T-helper 1 cell treated with Interleukin-12 subunit alpha and Interleukin-12 subunit beta and Interleukin-4 antibody, amounts not matched to agents 30 μg/mL and 1 μg/mL, for 36 hours (primary cell): ENCODE measurements around the gene CYBRD1.
"Not testable (repeated sequence)": the region's sequence is repeated elsewhere in the genome, so short reads cannot be mapped to it uniquely, and the experiment has no call there.

ENCODE experiments used
- H3K27ac Mint-ChIP-seq: one replicate; pipeline ENCODE4 v1.8.0; 2021; ENCODE audit warnings: mild to moderate bottlenecking, mixed read lengths
- H3K27me3 Mint-ChIP-seq: one replicate; pipeline ENCODE4 v1.8.0; 2021; ENCODE audit warnings: low read depth, mixed read lengths
- H3K36me3 Mint-ChIP-seq: one replicate; pipeline ENCODE4 v1.8.0; 2021; ENCODE audit warnings: low read depth, mixed read lengths
- H3K4me1 Mint-ChIP-seq: one replicate; pipeline ENCODE4 v1.8.0; 2021; ENCODE audit warnings: low read depth, mixed read lengths
- H3K4me3 Mint-ChIP-seq: one replicate; pipeline ENCODE4 v1.8.0; 2021; ENCODE audit warnings: mild to moderate bottlenecking, moderate library complexity, mixed read lengths
- H3K9me3 Mint-ChIP-seq: one replicate; pipeline ENCODE4 v1.8.0; 2021; ENCODE audit warnings: mixed read lengths

CYBRD1 gene

GRCh38 chr2:171522052-171522787 is at the start of gene CYBRD1:
CYBRD1 (plus strand) TSS chr2:171522474; CDS start chr2:171522546, 72 bp downstream.
- H3K27ac Mint-ChIP-seq: no peak within 1 kb of the TSS
- H3K4me3 Mint-ChIP-seq: peak within 1 kb of the TSS; percentile 81
- H3K27me3 Mint-ChIP-seq: peaks cover 61% of the 10 kb centered on the region
- H3K9me3 Mint-ChIP-seq: no peaks in the 10 kb centered on the region
- H3K4me1 Mint-ChIP-seq: peaks cover 7% of the 10 kb centered on the region
- H3K36me3 Mint-ChIP-seq: no peaks in the 10 kb centered on the region

GRCh38 chr2:171475979-171476378 is 46.3 kb upstream of the CYBRD1 start:
- Mint-ChIP-seq H3K36me3 (peaks cover 21% of the 10 kb centered on the region), H3K4me1 (peaks cover 3% of the 10 kb centered on the region), H3K4me3 (no peak overlapping the region), H3K27ac (no peak overlapping the region), H3K27me3 (no peaks in the 10 kb centered on the region), H3K9me3 (no peaks in the 10 kb centered on the region)

DNA sequence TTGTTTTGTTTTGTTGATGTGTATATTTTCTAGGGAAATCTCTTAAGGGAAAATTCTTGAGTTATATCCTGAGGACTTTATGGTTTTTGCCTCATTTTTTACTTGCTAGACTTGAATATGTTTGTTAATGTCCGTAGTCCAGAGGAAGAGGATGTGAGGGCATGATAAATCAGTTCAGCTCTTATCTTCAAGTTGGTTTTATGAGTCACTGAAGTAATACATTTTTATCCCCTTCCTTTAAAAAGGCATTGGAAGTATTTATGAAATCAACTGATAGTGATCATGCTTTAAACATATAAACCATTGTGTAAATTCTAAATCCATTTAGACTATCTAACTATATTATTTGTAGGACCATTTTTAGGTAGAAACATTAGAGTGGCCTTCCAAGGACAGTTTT is 43.9 kb upstream of the CYBRD1 start:
- Mint-ChIP-seq H3K27me3 (no peaks in the 10 kb centered on the region), H3K27ac (no peak overlapping the region), H3K4me3 (no peak overlapping the region), H3K36me3 (peaks cover 19% of the 10 kb centered on the region), H3K4me1 (peaks cover 5% of the 10 kb centered on the region), H3K9me3 (no peaks in the 10 kb centered on the region)

- no peak overlapping the region for H3K27ac Mint-ChIP-seq
- H3K36me3 Mint-ChIP-seq: peaks cover 18% of the 10 kb centered on the region
- H3K4me3 Mint-ChIP-seq: no peak overlapping the region
- no peaks in the 10 kb centered on the region for H3K9me3 Mint-ChIP-seq
- no peaks in the 10 kb centered on the region for H3K27me3 Mint-ChIP-seq
- H3K4me1 Mint-ChIP-seq: peaks cover 4% of the 10 kb centered on the region
These were observed 43.0 kb upstream of the CYBRD1 start for GRCh38 chr2:171479154-171479814.

GRCh38 chr2:171480908-171481307 is 41.4 kb upstream of the CYBRD1 start:
- Mint-ChIP-seq H3K9me3 (no peaks in the 10 kb centered on the region), H3K27ac (no peak overlapping the region), H3K4me1 (peaks cover 7% of the 10 kb centered on the region), H3K36me3 (peaks cover 16% of the 10 kb centered on the region), H3K4me3 (no peak overlapping the region), H3K27me3 (no peaks in the 10 kb centered on the region)

DNA sequence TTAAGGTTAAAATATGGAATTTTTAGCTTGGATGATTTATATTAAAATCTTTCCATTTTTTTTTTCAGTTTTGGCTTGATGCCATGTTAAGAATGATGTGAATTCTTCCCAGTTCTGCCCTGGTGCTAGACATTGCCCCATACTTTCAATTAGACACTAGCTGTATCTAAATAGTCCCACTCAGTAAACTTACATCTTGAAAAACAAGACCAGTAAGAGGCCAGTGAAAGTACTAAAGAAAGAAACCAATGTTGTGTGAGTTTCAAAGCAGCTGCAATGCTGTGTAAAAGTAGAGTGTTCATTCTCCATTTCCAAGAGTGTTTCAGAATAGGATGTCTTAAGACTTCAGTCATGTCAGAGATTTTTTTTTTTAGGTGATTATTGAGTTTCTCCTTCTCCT is 40.0 kb upstream of the CYBRD1 start:
- H3K36me3 Mint-ChIP-seq: peaks cover 19% of the 10 kb centered on the region
- H3K9me3 Mint-ChIP-seq: no peaks in the 10 kb centered on the region
- H3K27me3 Mint-ChIP-seq: no peaks in the 10 kb centered on the region
- no peak overlapping the region for H3K27ac Mint-ChIP-seq
- peaks cover 7% of the 10 kb centered on the region for H3K4me1 Mint-ChIP-seq
- no peak overlapping the region for H3K4me3 Mint-ChIP-seq

DNA sequence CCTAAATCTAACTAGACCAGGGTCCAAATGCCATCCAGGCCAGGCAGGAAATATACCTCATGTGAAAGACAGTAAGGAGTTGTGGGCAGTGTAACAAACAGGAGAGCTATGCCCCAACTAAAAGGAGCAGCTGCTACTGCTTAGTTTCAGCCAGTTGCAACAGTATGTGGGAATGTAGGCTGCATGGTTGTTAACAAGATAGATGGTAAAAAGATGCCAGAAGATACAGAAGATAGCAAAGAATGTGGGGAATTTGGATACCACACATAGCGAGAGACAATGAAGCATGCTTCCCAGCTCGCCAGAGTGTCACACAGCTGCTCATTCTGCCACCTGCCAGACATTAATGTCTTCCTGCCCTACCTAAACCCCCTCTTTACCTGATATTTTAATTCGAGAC is 39.4 kb upstream of the CYBRD1 start:
- Mint-ChIP-seq H3K27me3 (no peaks in the 10 kb centered on the region), H3K36me3 (peaks cover 19% of the 10 kb centered on the region), H3K9me3 (no peaks in the 10 kb centered on the region), H3K4me3 (no peak overlapping the region), H3K27ac (no peak overlapping the region), H3K4me1 (peaks cover 7% of the 10 kb centered on the region)

- Mint-ChIP-seq H3K9me3 (no peaks in the 10 kb centered on the region), H3K36me3 (peaks cover 19% of the 10 kb centered on the region), H3K4me3 (no peak overlapping the region), H3K4me1 (peaks cover 7% of the 10 kb centered on the region), H3K27me3 (no peaks in the 10 kb centered on the region), H3K27ac (no peak overlapping the region)
These were observed 38.5 kb upstream of the CYBRD1 start for GRCh38 chr2:171483793-171484192.

DNA sequence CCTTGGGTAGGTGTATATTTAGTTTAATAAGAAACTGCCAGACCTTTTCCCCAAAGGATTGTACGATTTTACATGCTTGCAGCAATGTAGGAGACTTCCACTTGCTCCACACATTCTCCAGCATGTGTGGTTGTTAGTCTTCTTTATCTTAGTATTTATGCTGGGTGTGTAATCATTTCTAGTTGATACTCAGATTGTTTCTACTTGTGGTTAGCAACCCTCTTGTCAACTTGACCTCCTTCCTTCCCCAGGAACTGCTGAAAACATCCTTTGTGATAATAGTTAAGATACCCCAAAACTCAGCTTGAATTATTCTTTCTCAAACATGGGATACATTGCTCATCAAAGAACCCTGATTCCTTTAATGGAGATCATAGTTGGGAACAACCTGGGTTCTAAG is 37.2 kb upstream of the CYBRD1 start:
- Mint-ChIP-seq H3K9me3 (peaks cover 3% of the 10 kb centered on the region), H3K4me1 (peaks cover 7% of the 10 kb centered on the region), H3K4me3 (no peak overlapping the region), H3K36me3 (peaks cover 22% of the 10 kb centered on the region), H3K27ac (no peak overlapping the region), H3K27me3 (no peaks in the 10 kb centered on the region)

- peaks cover 14% of the 10 kb centered on the region for H3K36me3 Mint-ChIP-seq
These were observed 35.1 kb upstream of the CYBRD1 start for GRCh38 chr2:171487201-171487600.

GRCh38 chr2:171487803-171488259 is 34.4 kb upstream of the CYBRD1 start:
- Mint-ChIP-seq H3K4me3 (no peak overlapping the region), H3K9me3 (peaks cover 3% of the 10 kb centered on the region), H3K36me3 (peaks cover 12% of the 10 kb centered on the region), H3K4me1 (peaks cover 6% of the 10 kb centered on the region), H3K27ac (no peak overlapping the region), H3K27me3 (no peaks in the 10 kb centered on the region)

More at GRCh38 chr2:171487201-171487600, 35.1 kb upstream of the CYBRD1 start:
- no peaks in the 10 kb centered on the region for H3K27me3 Mint-ChIP-seq
- no peak overlapping the region for H3K4me3 Mint-ChIP-seq
- H3K9me3 Mint-ChIP-seq: peaks cover 3% of the 10 kb centered on the region
- H3K4me1 Mint-ChIP-seq: peaks cover 6% of the 10 kb centered on the region
- H3K27ac Mint-ChIP-seq: no peak overlapping the region

DNA sequence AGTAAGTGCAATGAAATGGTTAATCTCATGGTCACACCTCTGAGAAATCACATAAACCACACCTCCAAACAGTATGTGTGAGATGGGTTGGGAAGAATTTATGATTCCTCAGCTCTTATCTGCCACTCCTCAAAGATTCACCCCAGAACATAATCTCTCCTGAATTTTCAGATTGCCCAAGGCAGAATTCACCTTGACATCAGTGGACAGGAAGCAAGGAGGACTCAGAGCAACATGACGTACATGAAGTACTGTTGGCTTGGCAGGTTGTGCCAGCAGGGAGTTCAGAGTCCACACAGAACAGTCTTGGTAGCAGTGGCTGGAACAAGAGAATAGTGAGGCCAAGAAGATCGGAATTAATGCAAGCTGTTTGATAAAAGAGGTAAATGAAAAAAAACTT is 31.7 kb upstream of the CYBRD1 start:
- Mint-ChIP-seq H3K4me1 (no peaks in the 10 kb centered on the region), H3K27ac (no peak overlapping the region), H3K36me3 (peaks cover 7% of the 10 kb centered on the region), H3K9me3 (peaks cover 3% of the 10 kb centered on the region), H3K27me3 (no peaks in the 10 kb centered on the region), H3K4me3 (no peak overlapping the region)

DNA sequence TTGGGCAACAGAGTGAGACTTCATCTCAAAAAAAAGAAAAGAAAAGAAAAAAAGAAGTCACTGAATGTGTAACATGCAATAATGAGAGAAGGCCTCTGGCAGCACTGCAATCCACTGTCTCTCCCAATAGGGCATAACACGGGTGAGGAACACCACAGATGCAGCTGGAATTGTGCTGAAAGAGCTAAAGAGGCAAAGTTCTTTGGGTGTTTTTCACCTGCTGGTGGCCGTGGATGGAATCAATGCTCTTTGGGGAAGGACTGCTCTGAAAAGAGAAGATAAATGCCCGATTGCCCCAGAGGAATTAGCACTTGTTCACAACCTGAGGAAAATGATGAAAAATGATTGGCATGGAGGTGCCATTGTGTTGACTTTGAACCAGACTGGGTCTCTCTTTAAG is 31.0 kb upstream of the CYBRD1 start:
- Mint-ChIP-seq H3K9me3 (peaks cover 3% of the 10 kb centered on the region), H3K27me3 (no peaks in the 10 kb centered on the region), H3K4me3 (no peak overlapping the region), H3K27ac (no peak overlapping the region), H3K36me3 (peaks cover 7% of the 10 kb centered on the region), H3K4me1 (no peaks in the 10 kb centered on the region)

DNA sequence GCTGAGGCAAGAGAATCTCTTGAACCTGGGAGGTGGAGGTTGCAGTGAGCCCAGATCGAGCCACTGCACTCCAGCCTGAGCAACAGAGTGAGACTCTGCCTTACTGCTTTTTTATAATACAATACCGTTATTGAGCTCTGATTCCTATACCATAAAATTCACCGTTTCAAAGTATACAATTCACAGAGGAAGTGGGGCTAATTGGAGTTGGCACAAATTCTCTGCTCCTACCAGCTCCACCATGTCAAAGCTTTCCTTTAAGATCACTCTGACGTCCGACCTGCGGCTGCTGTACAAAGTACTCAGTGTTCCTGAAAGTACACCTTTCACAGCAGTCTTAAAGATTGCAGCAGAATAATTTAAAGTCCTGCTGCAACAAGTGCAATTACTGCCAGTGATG is 29.6 kb upstream of the CYBRD1 start:
- H3K27ac Mint-ChIP-seq: no peak overlapping the region
- H3K27me3 Mint-ChIP-seq: no peaks in the 10 kb centered on the region
- H3K9me3 Mint-ChIP-seq: peaks cover 3% of the 10 kb centered on the region
- peaks cover 4% of the 10 kb centered on the region for H3K36me3 Mint-ChIP-seq
- no peaks in the 10 kb centered on the region for H3K4me1 Mint-ChIP-seq
- no peak overlapping the region for H3K4me3 Mint-ChIP-seq

DNA sequence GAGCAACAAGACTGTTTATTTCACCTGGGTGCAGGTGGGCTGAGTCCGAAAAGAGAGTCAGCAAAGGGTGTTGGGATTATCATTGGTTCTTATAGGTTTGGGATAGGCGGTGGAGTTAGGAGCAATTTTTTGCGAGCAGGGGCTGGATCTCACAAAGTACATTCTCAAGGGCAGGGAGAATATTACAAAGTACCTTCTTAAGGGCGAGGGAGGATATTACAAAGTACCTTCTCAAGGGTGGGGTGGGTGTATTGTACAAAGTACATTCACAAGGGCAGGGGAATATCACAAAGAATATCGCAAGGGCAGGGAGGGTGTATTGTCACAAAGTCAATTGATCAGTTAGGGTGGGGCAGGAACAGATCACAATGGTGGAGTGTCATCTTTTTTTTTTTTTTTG is 24.6 kb upstream of the CYBRD1 start:
- not testable (repeated sequence) for H3K4me3 Mint-ChIP-seq, H3K27ac Mint-ChIP-seq, H3K9me3 Mint-ChIP-seq, H3K36me3 Mint-ChIP-seq, H3K27me3 Mint-ChIP-seq, H3K4me1 Mint-ChIP-seq
